GM19372 (cell line): ENCODE data around the gene LRRC58.
A peak's percentile ranks its signal among the peaks of the same experiment; 100 is the strongest.
"Not testable (repeated sequence)": the region's sequence is repeated elsewhere in the genome, so short reads cannot be mapped to it uniquely, and the experiment has no call there.

ENCODE experiments used
- ATAC-seq: cut with Tn5 transposase; IDR thresholded peaks from one replicate; pipeline ENCODE4 v1.9.1; 2021; ENCODE audit warnings: mild to moderate bottlenecking, low read depth, moderate library complexity; ENCODE audit not compliant: unreplicated experiment

Gene LRRC58

GRCh38 chr3:120348991-120349854, at the start of gene LRRC58:
Gene LRRC58 (minus strand): TSS chr3:120349354. CDS start chr3:120349243, 111 bp downstream.
- peak; percentile 79 for ATAC-seq

GRCh38 chr3:120396469-120396868, 47.3 kb upstream of the LRRC58 start:
- no peak for ATAC-seq

GRCh38 chr3:120394347-120394746, 45.2 kb upstream of the LRRC58 start:
- ATAC-seq = no peak

- no peak for ATAC-seq
Observed at GRCh38 chr3:120393761-120394160, 44.6 kb upstream of the LRRC58 start.

- no peak for ATAC-seq
Observed at GRCh38 chr3:120393243-120393642, 44.1 kb upstream of the LRRC58 start.

GRCh38 chr3:120382941-120383447, 33.8 kb upstream of the LRRC58 start:
- no peak for ATAC-seq

- ATAC-seq = no peak
Observed at GRCh38 chr3:120381503-120381902, 32.3 kb upstream of the LRRC58 start.

- not testable (repeated sequence) for ATAC-seq
Observed at GRCh38 chr3:120377948-120378347, 28.8 kb upstream of the LRRC58 start.

- ATAC-seq = no peak
Observed at GRCh38 chr3:120370463-120370862, 21.3 kb upstream of the LRRC58 start.

GRCh38 chr3:120369037-120369467, 19.9 kb upstream of the LRRC58 start:
- peak; percentile 65 for ATAC-seq

GRCh38 chr3:120368172-120368571, 19.0 kb upstream of the LRRC58 start:
- ATAC-seq = no peak

- no peak for ATAC-seq
Observed at GRCh38 chr3:120364821-120365220, 15.7 kb upstream of the LRRC58 start.

GRCh38 chr3:120364101-120364500, 14.9 kb upstream of the LRRC58 start:
- ATAC-seq = no peak

GRCh38 chr3:120357807-120358206, 8.7 kb upstream of the LRRC58 start:
- ATAC-seq = no peak

GRCh38 chr3:120355486-120355885, 6.3 kb upstream of the LRRC58 start:
- no peak for ATAC-seq

GRCh38 chr3:120353463-120353862, 4.3 kb upstream of the LRRC58 start:
- ATAC-seq = no peak

- ATAC-seq = no peak
Observed at GRCh38 chr3:120352017-120352416, 2.9 kb upstream of the LRRC58 start.

- no peak for ATAC-seq
Observed at GRCh38 chr3:120350401-120350941, 1.3 kb upstream of the LRRC58 start.

GRCh38 chr3:120349855-120350125, 636 bp upstream of the LRRC58 start:
- no peak for ATAC-seq

- peak; percentile 54 for ATAC-seq
Observed at GRCh38 chr3:120348065-120348990, 826 bp downstream of the LRRC58 start.

GRCh38 chr3:120344349-120344748, 4.8 kb downstream of the LRRC58 start:
- ATAC-seq = no peak
